Upper lobe of left lung (tissue), 6 donors: ENCODE measurements around the gene GSG1L. TPM values are rescaled to one million over a fixed set of nuclear protein-coding genes. Genes with fewer than 3 reads are reported as not detected.

Experiments used
- ATAC-seq, 2 donors: fragments of 200-7000 bp; cut with Tn5 transposase; one replicate each; pipeline ENCODE4 v1.9.1; 2022; ENCODE audit warnings: mild to moderate bottlenecking in 2 of 2, moderate library complexity in 2 of 2; ENCODE audit not compliant: low FRiP score in 2 of 2
- DNase-seq, 2 donors: peaks; one replicate each; pipeline ENCODE4 v3.0.0-alpha.2; 2019 to 2020
- H3K27ac ChIP-seq, 4 donors: fragments of 200-600 bp; sonication (generic); one replicate each; pipeline ENCODE4 v1.5.1; 2016 to 2019
- H3K27me3 ChIP-seq, 4 donors: fragments of 200-600 bp; sonication (generic); one replicate each; pipeline ENCODE4 v1.5.1; 2017 to 2019
- H3K36me3 ChIP-seq, 4 donors: fragments of 200-600 bp; sonication (generic); one replicate each; pipeline ENCODE4 v1.5.1; 2016 to 2019
- H3K4me1 ChIP-seq, 4 donors: fragments of 200-600 bp; sonication (generic); one replicate each; pipeline ENCODE4 v1.5.1; 2018 to 2019
- H3K4me3 ChIP-seq, 4 donors: fragments of 200-600 bp; sonication (generic); one replicate each; pipeline ENCODE4 v1.5.1; 2017 to 2019; ENCODE audit warnings: mild to moderate bottlenecking in 2 of 4, moderate library complexity in 1 of 4
- H3K9me3 ChIP-seq, 4 donors: fragments of 200-600 bp; sonication (generic); one replicate each; pipeline ENCODE4 v1.5.1; 2018 to 2019
- EP300 ChIP-seq, 4 donors: sonication (generic); formaldehyde crosslinking; IDR thresholded peaks; one replicate each; pipeline ENCODE4 v1.5.1; 2017; ENCODE audit warnings: antibody characterized with exemption in 4 of 4, control low read depth in 2 of 4
- POLR2A ChIP-seq, 4 donors: fragments of 450-650 bp; IDR thresholded peaks; one replicate each; pipeline ENCODE4 v1.5.1; 2016 to 2017; ENCODE audit warnings: antibody characterized with exemption in 4 of 4, mild to moderate bottlenecking in 2 of 4
- POLR2AphosphoS5 ChIP-seq, 2 donors: sonication (generic); formaldehyde crosslinking; IDR thresholded peaks; one replicate each; pipeline ENCODE4 v1.5.1; 2017; ENCODE audit warnings: antibody characterized with exemption in 2 of 2
- WGBS, 2 donors: methylation state at CpG; one replicate each; pipeline ENCODE4 v1.1.5; 2017 to 2018; 5-methylcytosine and 5-hydroxymethylcytosine counted together
- total RNA-seq, 6 donors: library from RNA; depleted of rRNA in 4 of 6; stranded (reverse); fragments of >200 nt in 4 of 6; gene quantifications; one replicate each; pipeline versions ENCODE4 v1.1.0 to v1.2.1, GENCODE V29; 2016 to 2021
- TF ChIP-seq, protein P1 (sequence below), 6 experiments: fragments of 450-650 bp in 4 of 6; fragments of 200-600 bp in 2 of 6; sonication (generic) in 2 of 6; IDR thresholded peaks; one replicate each; pipeline ENCODE4 v1.5.1; 2016 to 2019; ENCODE audit warnings: antibody characterized with exemption in 6 of 6
- donor health status: DM: no; HTN: no; CAD: no; lungs with moderate emphysema.
- donor health status: DM: no; HTN: yes; CAD: no; lungs with severe emphysema.

GSG1L gene
- total RNA-seq, 6 donors from 2014 or later: 2.2 TPM; not detected in 5

DNA sequence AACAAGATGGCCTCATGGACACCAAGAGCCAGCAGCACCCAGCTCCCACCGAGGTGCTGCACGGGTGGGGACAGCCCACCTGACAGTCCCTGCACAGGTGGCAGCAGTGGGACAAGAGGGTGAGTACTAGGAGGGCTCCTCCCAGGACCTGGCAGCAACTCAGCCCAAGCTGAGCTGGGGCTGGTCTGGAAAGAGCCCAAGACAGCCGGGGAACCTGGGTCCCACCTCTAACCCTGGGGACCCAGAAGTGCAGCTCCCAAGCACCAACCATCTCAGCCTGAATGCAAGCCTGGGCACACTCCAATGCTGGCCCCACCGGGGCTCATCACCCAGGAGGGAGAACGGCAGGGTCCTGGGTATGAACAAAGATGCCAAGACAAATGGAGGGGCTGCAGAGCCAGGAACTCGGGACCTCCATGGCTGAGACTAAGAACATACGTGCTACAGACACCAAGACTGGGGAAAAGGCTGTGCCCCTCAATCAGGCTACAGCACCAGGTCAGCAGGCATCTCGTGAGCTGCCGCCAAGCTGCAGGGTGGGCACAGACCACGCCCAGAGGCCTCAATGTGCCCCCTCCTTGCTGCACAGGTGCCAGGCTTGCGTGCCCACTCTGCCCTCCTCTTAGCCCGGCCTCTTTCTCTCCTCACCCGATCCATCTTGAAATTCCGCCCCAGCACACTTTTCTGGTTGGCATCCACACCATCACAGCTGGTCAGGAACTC is 37.5 kb upstream of the GSG1L start:
- Histone ChIP-seq H3K9me3 (no peaks in the 10 kb centered on the region), H3K4me1 (no peaks in the 10 kb centered on the region), H3K27me3 (no peaks in the 10 kb centered on the region), H3K4me3 (no peak overlapping the region), H3K27ac (no peak overlapping the region), H3K36me3 (peaks cover 50 to 98% (median 90%) of the 10 kb centered on the region in 4 donors)
- WGBS, 2 donors: 92 to 100% methylated on average over 5 to 14 of the region's 14 CpGs
- DNase-seq (no peak), ATAC-seq (no peak)
- no peak for TF ChIP-seq POLR2AphosphoS5 (IDR thresholded peaks at IDR 0.05)
- TF ChIP-seq, protein P1, sequence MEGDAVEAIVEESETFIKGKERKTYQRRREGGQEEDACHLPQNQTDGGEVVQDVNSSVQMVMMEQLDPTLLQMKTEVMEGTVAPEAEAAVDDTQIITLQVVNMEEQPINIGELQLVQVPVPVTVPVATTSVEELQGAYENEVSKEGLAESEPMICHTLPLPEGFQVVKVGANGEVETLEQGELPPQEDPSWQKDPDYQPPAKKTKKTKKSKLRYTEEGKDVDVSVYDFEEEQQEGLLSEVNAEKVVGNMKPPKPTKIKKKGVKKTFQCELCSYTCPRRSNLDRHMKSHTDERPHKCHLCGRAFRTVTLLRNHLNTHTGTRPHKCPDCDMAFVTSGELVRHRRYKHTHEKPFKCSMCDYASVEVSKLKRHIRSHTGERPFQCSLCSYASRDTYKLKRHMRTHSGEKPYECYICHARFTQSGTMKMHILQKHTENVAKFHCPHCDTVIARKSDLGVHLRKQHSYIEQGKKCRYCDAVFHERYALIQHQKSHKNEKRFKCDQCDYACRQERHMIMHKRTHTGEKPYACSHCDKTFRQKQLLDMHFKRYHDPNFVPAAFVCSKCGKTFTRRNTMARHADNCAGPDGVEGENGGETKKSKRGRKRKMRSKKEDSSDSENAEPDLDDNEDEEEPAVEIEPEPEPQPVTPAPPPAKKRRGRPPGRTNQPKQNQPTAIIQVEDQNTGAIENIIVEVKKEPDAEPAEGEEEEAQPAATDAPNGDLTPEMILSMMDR (IDR thresholded peaks at IDR 0.05): no peak
- TF ChIP-seq POLR2A (IDR thresholded peaks at IDR 0.05): no peak

DNA sequence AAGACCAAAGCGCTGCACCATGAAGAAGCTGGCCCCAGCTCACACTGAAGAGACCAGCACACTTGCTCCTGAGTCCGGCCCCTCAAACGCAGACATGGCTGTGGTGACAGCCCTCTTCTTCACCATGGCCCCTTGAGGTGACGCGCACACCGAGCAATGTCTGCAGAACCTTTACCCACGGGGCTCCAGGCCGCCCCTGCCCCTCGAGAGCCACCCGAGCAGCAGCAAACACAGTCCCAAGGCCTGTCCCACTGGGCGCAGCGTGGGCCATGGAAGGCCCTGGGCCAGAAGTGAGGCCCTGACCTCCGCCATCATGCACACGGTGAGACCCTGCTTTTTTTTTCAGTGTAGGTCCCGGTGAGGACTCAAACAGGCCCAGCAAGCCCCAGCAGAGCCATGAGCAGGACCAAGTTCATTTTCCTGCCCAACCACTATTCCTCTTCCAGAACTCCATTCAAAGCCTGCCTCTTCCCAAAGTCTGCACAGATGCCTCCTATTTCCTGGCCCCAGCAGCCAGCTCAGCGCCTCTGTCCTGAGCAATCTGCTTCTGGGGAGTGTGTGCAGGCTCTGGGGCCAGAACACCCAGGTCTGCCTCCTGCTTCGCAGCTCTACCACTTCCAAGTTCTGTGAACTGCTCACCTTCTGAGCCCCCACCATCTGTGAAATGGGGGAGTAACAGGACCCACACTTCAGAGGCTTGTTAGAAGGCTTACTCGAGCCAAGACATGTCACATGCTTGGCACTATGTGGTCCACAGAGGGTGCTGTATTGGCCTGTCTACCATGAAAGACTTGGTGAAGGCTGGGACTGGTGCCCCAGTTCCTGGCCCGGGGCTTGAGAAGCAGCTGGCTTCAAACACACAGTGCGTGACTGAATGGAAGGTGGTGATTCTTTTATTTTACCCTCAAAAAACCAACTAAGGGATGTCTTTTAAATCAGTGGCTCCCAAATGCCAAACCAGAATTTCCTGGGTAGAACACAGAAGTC is 35.7 kb upstream of the GSG1L start:
- Histone ChIP-seq H3K36me3 (peaks cover 40 to 82% (median 75%) of the 10 kb centered on the region in 4 donors), H3K9me3 (no peaks in the 10 kb centered on the region), H3K27ac (no peak overlapping the region), H3K4me3 (no peak overlapping the region), H3K27me3 (no peaks in the 10 kb centered on the region), H3K4me1 (no peaks in the 10 kb centered on the region)
- ATAC-seq (no peak), DNase-seq (peak in 1 of 2 donors; percentile 51)
- TF ChIP-seq, protein P1 (IDR thresholded peaks at IDR 0.05): no peak
- TF ChIP-seq EP300 (IDR thresholded peaks at IDR 0.05): no peak
- WGBS, 2 donors: 95 to 98% methylated on average over 13 to 20 of the region's 20 CpGs

DNA sequence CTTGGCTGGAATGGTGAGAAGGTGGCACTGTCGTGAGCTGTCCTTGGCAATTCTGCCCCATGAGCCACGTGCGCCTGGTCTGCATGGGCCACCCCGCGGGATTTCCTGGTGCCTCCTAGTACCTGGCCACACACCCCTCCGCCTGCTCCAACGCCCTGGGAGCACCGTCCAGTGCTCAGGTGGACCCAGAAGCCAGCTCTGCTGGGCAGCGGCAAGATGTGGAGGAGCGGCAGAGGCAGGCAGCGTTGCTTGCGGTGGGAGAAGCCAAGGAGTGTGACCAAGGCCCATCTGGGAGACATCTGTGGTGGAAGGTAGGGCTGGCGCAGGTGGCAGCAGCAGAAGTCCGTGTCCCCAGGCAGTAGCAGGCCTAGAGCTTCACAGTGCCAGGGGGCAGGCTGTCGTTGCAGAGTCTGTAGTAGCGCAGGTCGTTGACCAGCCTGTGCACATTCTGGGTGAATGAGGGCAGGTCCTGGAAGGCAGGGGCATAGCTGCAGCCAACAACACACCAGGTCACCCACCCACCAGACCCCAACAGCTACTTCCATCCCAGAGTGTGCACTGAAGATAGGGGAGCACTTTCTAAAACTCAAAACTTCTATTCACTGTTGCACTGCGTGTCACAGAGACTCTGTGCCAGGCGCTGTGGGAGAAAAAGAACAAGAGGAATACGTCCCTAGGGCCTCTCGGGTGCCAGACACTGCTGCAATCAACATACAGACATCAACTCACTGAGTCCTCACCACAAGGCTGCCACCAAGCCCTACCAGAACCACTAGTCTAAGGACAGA is 34.9 kb upstream of the GSG1L start:
- DNase-seq (peak in 1 of 2 donors; percentile 55), ATAC-seq (no peak)
- Histone ChIP-seq H3K4me1 (peaks cover 0 to 3% (median under 1%) of the 10 kb centered on the region in 4 donors), H3K27me3 (no peaks in the 10 kb centered on the region), H3K27ac (no peak overlapping the region), H3K4me3 (no peak overlapping the region), H3K36me3 (peaks cover 33 to 73% (median 66%) of the 10 kb centered on the region in 4 donors), H3K9me3 (no peaks in the 10 kb centered on the region)
- no peak for TF ChIP-seq POLR2A (IDR thresholded peaks at IDR 0.05)
- no peak for TF ChIP-seq EP300 (IDR thresholded peaks at IDR 0.05)
- TF ChIP-seq, protein P1 (IDR thresholded peaks at IDR 0.05): no peak
- TF ChIP-seq POLR2AphosphoS5 (IDR thresholded peaks at IDR 0.05): no peak
- 94 to 97% methylated on average over 13 to 21 of the region's 21 CpGs for WGBS, 2 donors

DNA sequence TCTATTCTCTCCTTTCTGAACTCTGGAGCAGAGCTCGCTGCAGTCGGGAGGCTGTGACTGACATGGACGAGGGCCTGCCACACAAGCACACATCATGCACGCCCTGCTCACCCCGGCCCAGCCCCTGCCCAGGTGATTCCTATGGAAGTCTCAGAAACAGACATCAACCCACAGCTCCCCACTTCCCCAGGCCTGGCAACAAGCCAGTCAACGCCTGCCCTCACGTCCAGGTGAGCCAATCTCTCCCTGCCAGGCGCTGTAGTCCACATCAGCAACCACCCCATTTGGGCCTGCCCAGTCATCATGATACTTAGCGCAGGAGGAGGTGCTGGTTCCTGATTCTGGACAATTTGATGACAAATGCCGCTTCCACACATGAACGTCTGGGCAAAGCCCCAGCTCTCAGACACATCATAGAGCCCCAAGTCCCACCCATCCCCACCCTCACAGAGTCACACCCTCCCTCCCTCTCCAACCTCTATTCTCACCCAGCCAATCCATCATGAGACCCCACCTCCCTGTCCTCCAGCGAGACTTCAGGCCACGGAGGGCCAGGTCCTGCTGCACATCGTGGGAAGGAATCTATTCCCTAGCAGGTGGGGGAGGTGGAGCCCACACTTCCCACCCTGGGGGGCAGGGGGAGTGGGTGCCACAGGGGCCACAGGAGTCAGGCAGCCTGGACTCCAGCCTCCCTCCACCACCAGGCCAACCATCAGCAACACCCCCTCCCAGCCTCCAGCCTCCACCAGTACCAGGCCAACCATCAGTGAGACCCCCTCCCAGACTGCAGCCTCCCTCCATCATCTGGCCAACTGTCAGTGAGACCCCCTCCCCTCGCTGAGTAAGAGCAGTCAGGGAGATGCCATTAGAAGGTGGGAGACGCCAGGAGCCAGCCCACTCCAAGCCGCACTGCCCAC is 33.7 kb upstream of the GSG1L start:
- H3K27me3 ChIP-seq: no peaks in the 10 kb centered on the region
- TF ChIP-seq POLR2AphosphoS5 (IDR thresholded peaks at IDR 0.05) (no peak), POLR2A (IDR thresholded peaks at IDR 0.05) (no peak), EP300 (IDR thresholded peaks at IDR 0.05) (no peak)
- TF ChIP-seq, protein P1 (IDR thresholded peaks at IDR 0.05): no peak
- WGBS, 2 donors: 82 to 89% methylated on average over 11 to 17 of the region's 17 CpGs
- no peak for ATAC-seq
- no peak overlapping the region for H3K4me3 ChIP-seq
- peaks cover 25 to 62% (median 55%) of the 10 kb centered on the region in 4 donors for H3K36me3 ChIP-seq
- no peak for DNase-seq
- peaks cover 0 to 10% (median 1%) of the 10 kb centered on the region in 4 donors for H3K4me1 ChIP-seq
- no peak overlapping the region for H3K27ac ChIP-seq
- no peaks in the 10 kb centered on the region for H3K9me3 ChIP-seq
